Breast epithelium (tissue), 4 donors: ENCODE measurements around the gene UBE2U. TPM values are rescaled to one million over a fixed set of nuclear protein-coding genes. Genes with fewer than 3 reads are reported as not detected.

Source experiments
- DNase-seq, 2 donors: peaks; one replicate each; pipeline ENCODE4 v3.0.0-alpha.2; 2019; ENCODE audit warnings: low spot score in 2 of 2
- H3K27ac ChIP-seq, 2 donors: fragments of 200-600 bp; sonication (generic) in 1 of 2; one replicate each; pipeline ENCODE4 v1.5.1; 2016 to 2019; ENCODE audit warnings: mild to moderate bottlenecking in 1 of 2
- H3K27me3 ChIP-seq, 2 donors: fragments of 200-600 bp; sonication (generic) in 1 of 2; one replicate each; pipeline versions ENCODE4 v1.5.1 to v1.6.0; 2017 to 2019; ENCODE audit warnings: control low read depth in 1 of 2, mild to moderate bottlenecking in 1 of 2
- H3K36me3 ChIP-seq: fragments of 200-600 bp; one replicate; pipeline ENCODE4 v1.5.1; 2019
- H3K4me1 ChIP-seq, 2 donors: fragments of 200-600 bp; sonication (generic); one replicate each; pipeline ENCODE4 v1.5.1; 2016 to 2019; ENCODE audit warnings: control low read depth in 1 of 2
- H3K4me3 ChIP-seq, 3 donors: fragments of 200-600 bp; sonication (generic); 1 replicate in 2 of 3; 2 replicates in 1 of 3; pipeline ENCODE4 v1.5.1; 2016 to 2019; ENCODE audit warnings: mild to moderate bottlenecking in 3 of 3, moderate library complexity in 2 of 3
- H3K9me3 ChIP-seq, 2 donors: fragments of 200-600 bp; sonication (generic) in 1 of 2; one replicate each; pipeline ENCODE4 v1.5.1; 2016 to 2019; ENCODE audit warnings: control low read depth in 1 of 2
- POLR2A ChIP-seq: fragments of 450-650 bp; IDR thresholded peaks from one replicate; pipeline ENCODE4 v1.6.1; 2016; ENCODE audit warnings: antibody characterized with exemption, mild to moderate bottlenecking, moderate library complexity
- POLR2AphosphoS5 ChIP-seq, 3 donors: sonication (generic); formaldehyde crosslinking; IDR thresholded peaks; one replicate each; pipeline ENCODE4 v1.6.1; 2017; ENCODE audit warnings: antibody characterized with exemption in 3 of 3
- intact Hi-C: fragments of 100-400 bp; cut with DNase I; formaldehyde crosslinking; loops from one replicate; pipeline ENCODE4 v1.15.1; 2023; ENCODE audit warnings: low total_unique reads
- total RNA-seq, 3 donors: library from RNA; depleted of rRNA; stranded (reverse); fragments of >200 nt; gene quantifications; one replicate each; pipeline ENCODE4 v1.1.0, GENCODE V29; 2016
- TF ChIP-seq, protein P1 (sequence below), 3 donors: fragments of 450-650 bp; IDR thresholded peaks; one replicate each; pipeline ENCODE4 v1.5.1; 2016 to 2017; ENCODE audit warnings: antibody characterized with exemption in 3 of 3, mild to moderate bottlenecking in 3 of 3, moderate library complexity in 3 of 3

The UBE2U gene
- total RNA-seq, 3 donors from 2014 or later, result not detected

DNA sequence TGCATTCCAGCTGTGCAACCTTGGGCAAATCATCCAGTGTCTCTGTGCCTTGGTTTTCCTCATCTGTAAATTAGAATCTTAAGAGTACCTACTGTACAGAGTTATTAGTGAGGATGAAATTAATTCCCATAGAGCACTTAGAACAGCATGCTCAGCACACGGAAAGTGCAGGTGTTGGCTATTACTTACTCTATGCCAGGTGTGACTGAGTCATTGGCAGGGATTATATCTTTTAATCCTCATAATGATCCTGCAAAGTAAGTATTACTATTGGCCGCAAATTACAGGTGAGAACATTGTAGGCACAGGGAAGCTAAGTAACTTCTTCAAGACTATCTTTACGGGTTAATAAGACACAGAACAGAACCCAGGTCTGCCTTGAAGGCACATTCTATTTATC is 6.3 kb upstream of the UBE2U start:
- H3K9me3 ChIP-seq, result no peaks in the 10 kb centered on the region
- intact Hi-C loops, result no loop called here
- TF ChIP-seq POLR2A, result no peak
- no peak for TF ChIP-seq POLR2AphosphoS5 (IDR thresholded peaks at IDR 0.05)
- TF ChIP-seq, protein P1, sequence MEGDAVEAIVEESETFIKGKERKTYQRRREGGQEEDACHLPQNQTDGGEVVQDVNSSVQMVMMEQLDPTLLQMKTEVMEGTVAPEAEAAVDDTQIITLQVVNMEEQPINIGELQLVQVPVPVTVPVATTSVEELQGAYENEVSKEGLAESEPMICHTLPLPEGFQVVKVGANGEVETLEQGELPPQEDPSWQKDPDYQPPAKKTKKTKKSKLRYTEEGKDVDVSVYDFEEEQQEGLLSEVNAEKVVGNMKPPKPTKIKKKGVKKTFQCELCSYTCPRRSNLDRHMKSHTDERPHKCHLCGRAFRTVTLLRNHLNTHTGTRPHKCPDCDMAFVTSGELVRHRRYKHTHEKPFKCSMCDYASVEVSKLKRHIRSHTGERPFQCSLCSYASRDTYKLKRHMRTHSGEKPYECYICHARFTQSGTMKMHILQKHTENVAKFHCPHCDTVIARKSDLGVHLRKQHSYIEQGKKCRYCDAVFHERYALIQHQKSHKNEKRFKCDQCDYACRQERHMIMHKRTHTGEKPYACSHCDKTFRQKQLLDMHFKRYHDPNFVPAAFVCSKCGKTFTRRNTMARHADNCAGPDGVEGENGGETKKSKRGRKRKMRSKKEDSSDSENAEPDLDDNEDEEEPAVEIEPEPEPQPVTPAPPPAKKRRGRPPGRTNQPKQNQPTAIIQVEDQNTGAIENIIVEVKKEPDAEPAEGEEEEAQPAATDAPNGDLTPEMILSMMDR (IDR thresholded peaks at IDR 0.05), result no peak
- DNase-seq, result no peak
- no peaks in the 10 kb centered on the region for H3K27me3 ChIP-seq
- H3K4me1 ChIP-seq, result no peaks in the 10 kb centered on the region
- H3K36me3 ChIP-seq, result no peaks in the 10 kb centered on the region
- H3K4me3 ChIP-seq, result no peak overlapping the region
- no peak overlapping the region for H3K27ac ChIP-seq

DNA sequence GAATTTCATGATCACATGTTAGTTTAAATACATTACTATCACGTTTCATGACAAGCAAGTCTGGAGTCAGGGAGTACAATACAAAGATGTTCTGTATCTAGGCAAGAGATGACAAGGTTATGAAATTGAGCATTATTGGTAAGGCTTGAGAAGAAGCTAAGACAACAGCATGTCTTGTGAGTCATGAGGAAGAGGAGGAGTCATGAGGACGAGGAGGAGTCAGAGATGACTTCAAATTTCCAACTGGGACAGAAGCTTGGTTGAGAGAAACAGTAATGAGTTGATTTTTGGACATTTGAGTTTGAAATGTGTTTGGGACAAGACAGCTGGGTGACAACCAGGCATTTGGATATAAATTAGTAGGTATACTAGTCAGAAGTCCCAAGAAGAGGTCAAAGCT is 4.3 kb upstream of the UBE2U start:
- Histone ChIP-seq H3K36me3 (no peaks in the 10 kb centered on the region), H3K4me1 (no peaks in the 10 kb centered on the region), H3K27me3 (no peaks in the 10 kb centered on the region), H3K9me3 (no peaks in the 10 kb centered on the region), H3K4me3 (no peak overlapping the region), H3K27ac (no peak overlapping the region)
- intact Hi-C loops, result no loop called here
- TF ChIP-seq, protein P1 (IDR thresholded peaks at IDR 0.05), result no peak
- no peak for TF ChIP-seq POLR2A
- DNase-seq, result no peak

DNA sequence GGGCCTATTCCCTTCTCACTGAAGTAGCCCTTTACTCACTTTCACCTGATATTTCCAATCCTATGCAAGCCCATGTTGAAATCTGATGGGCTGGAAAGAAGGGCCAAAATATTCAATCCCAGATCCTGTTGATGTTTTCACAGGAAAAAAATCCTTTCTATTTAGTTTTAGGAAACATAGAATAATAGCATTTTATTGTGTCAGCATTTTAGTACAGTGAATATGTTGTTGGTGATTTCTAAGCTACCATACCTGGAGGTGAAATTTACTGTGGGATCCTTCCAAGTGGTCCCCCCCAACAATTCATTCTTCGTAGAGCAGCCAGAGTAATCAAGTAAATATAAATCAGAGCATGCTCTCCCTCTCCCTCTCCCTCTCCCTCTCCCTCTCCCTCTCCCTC is 3.4 kb upstream of the UBE2U start:
- H3K4me1 ChIP-seq, result no peaks in the 10 kb centered on the region
- no peak for TF ChIP-seq POLR2A
- TF ChIP-seq, protein P1 (IDR thresholded peaks at IDR 0.05), result no peak
- TF ChIP-seq POLR2AphosphoS5 (IDR thresholded peaks at IDR 0.05), result no peak
- no peaks in the 10 kb centered on the region for H3K9me3 ChIP-seq
- no peaks in the 10 kb centered on the region for H3K27me3 ChIP-seq
- no peak overlapping the region for H3K27ac ChIP-seq
- H3K36me3 ChIP-seq, result no peaks in the 10 kb centered on the region
- DNase-seq, result no peak
- intact Hi-C loops, result no loop called here
- no peak overlapping the region for H3K4me3 ChIP-seq

DNA sequence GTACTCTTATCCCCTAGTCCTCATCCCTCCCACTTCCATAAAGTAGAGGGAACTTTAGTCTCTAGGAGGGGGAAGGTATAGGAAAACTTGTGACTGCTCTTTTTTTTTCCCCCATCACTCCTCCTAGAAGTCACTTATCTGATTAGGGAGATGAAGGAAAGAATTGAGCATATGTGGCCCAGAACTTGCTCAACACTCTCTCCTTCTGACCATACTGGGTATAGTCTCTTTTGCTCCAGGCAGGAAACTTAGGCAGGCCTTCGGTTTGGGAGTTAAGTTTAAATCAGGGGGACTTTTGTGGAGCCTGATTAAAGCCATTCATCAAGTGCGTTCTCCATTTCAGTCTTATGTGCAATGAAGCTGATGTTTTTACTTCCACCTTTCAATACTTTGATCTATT is 5.8 kb downstream of the UBE2U start:
- Histone ChIP-seq H3K27ac (no peak overlapping the region), H3K4me3 (no peak overlapping the region), H3K36me3 (no peaks in the 10 kb centered on the region), H3K27me3 (no peaks in the 10 kb centered on the region), H3K9me3 (no peaks in the 10 kb centered on the region), H3K4me1 (no peaks in the 10 kb centered on the region)
- TF ChIP-seq POLR2AphosphoS5 (IDR thresholded peaks at IDR 0.05), result no peak
- TF ChIP-seq, protein P1 (IDR thresholded peaks at IDR 0.05), result no peak
- no peak for TF ChIP-seq POLR2A
- DNase-seq, result no peak
- intact Hi-C loops, result no loop called here

DNA sequence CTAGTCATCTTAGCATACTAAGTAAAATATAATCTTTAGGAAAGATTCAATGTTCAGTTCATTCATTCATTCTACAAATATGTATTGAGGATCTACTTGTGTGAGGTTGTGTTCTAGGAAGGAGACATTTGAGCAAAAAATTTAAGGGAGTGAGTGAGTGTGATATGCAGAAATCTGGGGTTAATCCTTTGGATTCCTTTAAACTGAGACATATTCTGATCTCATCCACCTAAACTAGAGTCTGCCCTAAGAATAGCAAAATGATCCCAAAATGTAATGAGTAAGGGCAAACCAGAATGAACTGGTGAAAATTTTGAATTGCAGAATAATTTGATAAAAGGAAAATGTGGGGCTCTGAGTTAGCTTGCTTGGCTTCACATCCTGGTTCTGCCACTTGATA is 8.6 kb downstream of the UBE2U start:
- Histone ChIP-seq H3K4me1 (no peaks in the 10 kb centered on the region), H3K4me3 (no peak overlapping the region), H3K27me3 (no peaks in the 10 kb centered on the region), H3K27ac (no peak overlapping the region), H3K36me3 (no peaks in the 10 kb centered on the region), H3K9me3 (no peaks in the 10 kb centered on the region)
- no peak for DNase-seq
- intact Hi-C loops, result no loop called here
- TF ChIP-seq, protein P1 (IDR thresholded peaks at IDR 0.05), result no peak
- TF ChIP-seq POLR2A (no peak), POLR2AphosphoS5 (IDR thresholded peaks at IDR 0.05) (no peak)
